ENCODE data around the gene MESD.

MESD gene

GRCh38 chr15:81031203-81031602, 41.6 kb upstream of the MESD start:
- in situ Hi-C loops (cut with HindIII; ENCODE audit: low sequenced_read_pairs) = no loop called here
- H3K4me3 ChIP-seq (ENCODE audit: low read depth, low read length) = no peak overlapping the region
- no peak for DNase-seq (ENCODE audit: low read depth, low spot score)
- TF ChIP-seq, protein P1, sequence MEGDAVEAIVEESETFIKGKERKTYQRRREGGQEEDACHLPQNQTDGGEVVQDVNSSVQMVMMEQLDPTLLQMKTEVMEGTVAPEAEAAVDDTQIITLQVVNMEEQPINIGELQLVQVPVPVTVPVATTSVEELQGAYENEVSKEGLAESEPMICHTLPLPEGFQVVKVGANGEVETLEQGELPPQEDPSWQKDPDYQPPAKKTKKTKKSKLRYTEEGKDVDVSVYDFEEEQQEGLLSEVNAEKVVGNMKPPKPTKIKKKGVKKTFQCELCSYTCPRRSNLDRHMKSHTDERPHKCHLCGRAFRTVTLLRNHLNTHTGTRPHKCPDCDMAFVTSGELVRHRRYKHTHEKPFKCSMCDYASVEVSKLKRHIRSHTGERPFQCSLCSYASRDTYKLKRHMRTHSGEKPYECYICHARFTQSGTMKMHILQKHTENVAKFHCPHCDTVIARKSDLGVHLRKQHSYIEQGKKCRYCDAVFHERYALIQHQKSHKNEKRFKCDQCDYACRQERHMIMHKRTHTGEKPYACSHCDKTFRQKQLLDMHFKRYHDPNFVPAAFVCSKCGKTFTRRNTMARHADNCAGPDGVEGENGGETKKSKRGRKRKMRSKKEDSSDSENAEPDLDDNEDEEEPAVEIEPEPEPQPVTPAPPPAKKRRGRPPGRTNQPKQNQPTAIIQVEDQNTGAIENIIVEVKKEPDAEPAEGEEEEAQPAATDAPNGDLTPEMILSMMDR (IDR thresholded peaks at IDR 0.05; ENCODE audit: low read depth, low read length) = no peak

GRCh38 chr15:81030301-81030750, 40.7 kb upstream of the MESD start:
- TF ChIP-seq, protein P1 (IDR thresholded peaks at IDR 0.05; ENCODE audit: low read depth, low read length) = no peak
- DNase-seq (ENCODE audit: low read depth, low spot score) = no peak
- no peak overlapping the region for H3K4me3 ChIP-seq (ENCODE audit: low read depth, low read length)
- in situ Hi-C loops (cut with HindIII; ENCODE audit: low sequenced_read_pairs) = no loop called here

DNA sequence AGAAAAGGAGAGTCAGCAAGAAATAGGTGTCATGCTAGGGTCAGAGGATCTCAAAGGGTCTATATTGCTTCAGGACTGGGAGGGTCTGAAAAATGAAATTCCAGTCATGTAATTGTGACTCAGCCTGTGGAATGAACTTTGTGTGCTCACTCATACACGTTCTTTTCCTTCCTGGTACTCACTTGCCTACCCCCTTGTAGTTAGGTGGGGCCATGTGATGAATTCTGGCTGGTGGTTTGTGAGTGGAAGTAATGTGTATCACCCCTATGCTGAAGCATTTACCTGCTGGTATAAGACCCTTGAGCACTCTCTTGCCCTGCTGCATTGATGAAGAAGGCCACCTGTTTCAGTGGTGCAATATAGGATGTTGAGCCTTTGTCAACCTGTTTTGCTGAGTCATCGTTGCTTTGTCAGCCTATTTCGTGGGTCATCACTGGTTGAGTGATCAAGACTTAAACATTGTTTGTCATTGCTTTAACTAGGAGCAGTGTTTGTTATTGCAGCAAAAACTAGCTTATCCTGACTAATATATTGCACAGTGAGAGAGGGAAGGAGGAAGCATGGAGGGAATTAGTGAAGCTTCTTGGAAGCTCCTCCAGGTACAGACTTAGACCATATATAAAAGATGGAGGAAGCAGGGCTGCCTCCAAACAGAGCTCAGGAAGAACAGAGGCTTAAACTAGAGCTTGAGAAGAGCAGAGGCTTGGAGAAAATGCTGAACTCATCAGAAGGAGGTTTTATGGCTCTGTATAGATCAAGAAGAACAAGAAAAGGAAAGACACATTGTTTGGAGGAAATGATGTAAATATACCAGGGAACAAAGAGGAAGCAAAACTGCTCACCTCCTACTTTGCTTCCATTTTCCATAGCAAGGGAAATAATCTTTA, 40.0 kb upstream of the MESD start:
- TF ChIP-seq, protein P1 (IDR thresholded peaks at IDR 0.05; ENCODE audit: low read depth, low read length) = no peak
- DNase-seq (ENCODE audit: low read depth, low spot score) = peak; percentile 17
- no peak overlapping the region for H3K4me3 ChIP-seq (ENCODE audit: low read depth, low read length)
- in situ Hi-C loops (cut with HindIII; ENCODE audit: low sequenced_read_pairs) = no loop called here

- TF ChIP-seq, protein P1 (IDR thresholded peaks at IDR 0.05; ENCODE audit: low read depth, low read length) = no peak
- H3K4me3 ChIP-seq (ENCODE audit: low read depth, low read length) = no peak overlapping the region
- no peak for DNase-seq (ENCODE audit: low read depth, low spot score)
- in situ Hi-C loops (cut with HindIII; ENCODE audit: low sequenced_read_pairs) = no loop called here
These were observed 37.4 kb upstream of the MESD start for GRCh38 chr15:81026836-81027599.

- DNase-seq (ENCODE audit: low read depth, low spot score) = no peak
- in situ Hi-C loops (cut with HindIII; ENCODE audit: low sequenced_read_pairs) = no loop called here
- TF ChIP-seq, protein P1 (IDR thresholded peaks at IDR 0.05; ENCODE audit: low read depth, low read length) = no peak
- H3K4me3 ChIP-seq (ENCODE audit: low read depth, low read length) = no peak overlapping the region
These were observed 36.2 kb upstream of the MESD start for GRCh38 chr15:81025721-81026370.

GRCh38 chr15:81024936-81025335, 35.3 kb upstream of the MESD start:
- TF ChIP-seq, protein P1 (IDR thresholded peaks at IDR 0.05; ENCODE audit: low read depth, low read length) = no peak
- DNase-seq (ENCODE audit: low read depth, low spot score) = no peak
- H3K4me3 ChIP-seq (ENCODE audit: low read depth, low read length) = no peak overlapping the region
- in situ Hi-C loops (cut with HindIII; ENCODE audit: low sequenced_read_pairs) = no loop called here
